Right lobe of liver (tissue), 4 donors: ENCODE data around the gene TGFBI.

Experiments used
- CTCF ChIP-seq, 4 donors: fragments of 200-600 bp in 3 of 4; fragments of 450-650 bp in 1 of 4; IDR thresholded peaks; one replicate each; pipeline versions ENCODE4 v1.5.1 to v1.8.0; 2016 to 2022; ENCODE audit warnings: antibody characterized with exemption in 4 of 4, mild to moderate bottlenecking in 2 of 4
- POLR2A ChIP-seq: fragments of 450-650 bp; IDR thresholded peaks from one replicate; pipeline ENCODE4 v1.6.1; 2017; ENCODE audit warnings: antibody characterized with exemption, mild to moderate bottlenecking
- donor health status: DM: no; HTN: no; CAD: no.
- donor health status: DM: no; HTN: no; CAD: no.
- donor health status: DM: no; HTN: yes; CAD: no.

GRCh38 chr5:136043968-136044610 is 15.3 kb downstream of the TGFBI start:
- no peak for TF ChIP-seq POLR2A
- no peak for TF ChIP-seq CTCF (IDR thresholded peaks at IDR 0.05)
